T-helper 2 cell treated with Interferon-gamma antibody and Interleukin-4, amounts not matched to agents 100 ng/mL and 5 ng/mL, for 36 hours (primary cell): Measurements from ENCODE around the gene TSHZ2. TPM values are rescaled to one million over a fixed set of nuclear protein-coding genes. Genes with fewer than 3 reads are reported as not detected.

Experiments used
- intact Hi-C: fragments of 100-400 bp; cut with micrococcal nuclease; formaldehyde crosslinking; loops from one replicate; pipeline ENCODE4 v1.15.1; 2023
- total RNA-seq: library from RNA; stranded (reverse); gene quantifications from 2 replicates; pipeline ENCODE4 v1.2.3, GENCODE V29; 2022

The TSHZ2 gene
- total RNA-seq, 1 donor from 2014 or later: 2.5 TPM

- intact Hi-C loops: no loop called here
Observed at GRCh38 chr20:53226826-53227225, 254.7 kb downstream of the TSHZ2 start.

- intact Hi-C loops: no loop called here
Observed at GRCh38 chr20:53227523-53227922, 255.4 kb downstream of the TSHZ2 start.

- intact Hi-C loops: no loop called here
Observed at GRCh38 chr20:53231061-53231460, 258.9 kb downstream of the TSHZ2 start.

- intact Hi-C loops: no loop called here
Observed at GRCh38 chr20:53237461-53237860, 265.3 kb downstream of the TSHZ2 start.

GRCh38 chr20:53238121-53238660, 266.0 kb downstream of the TSHZ2 start:
- intact Hi-C loops: no loop called here

GRCh38 chr20:53243152-53243551, 271.0 kb downstream of the TSHZ2 start:
- intact Hi-C loops: no loop called here

- intact Hi-C loops: no loop called here
Observed at GRCh38 chr20:53244711-53245110, 272.6 kb downstream of the TSHZ2 start.

- intact Hi-C loops: no loop called here
Observed at GRCh38 chr20:53245574-53245973, 273.4 kb downstream of the TSHZ2 start.

GRCh38 chr20:53247468-53248103, 275.4 kb downstream of the TSHZ2 start:
- intact Hi-C loops: no loop called here

GRCh38 chr20:53250456-53250855, 278.3 kb downstream of the TSHZ2 start:
- intact Hi-C loops: no loop called here

- intact Hi-C loops: no loop called here
Observed at GRCh38 chr20:53252002-53252401, 279.8 kb downstream of the TSHZ2 start.

GRCh38 chr20:53253668-53254067, 281.5 kb downstream of the TSHZ2 start:
- intact Hi-C loops: no loop called here

GRCh38 chr20:53255102-53255710, 283.0 kb downstream of the TSHZ2 start:
- intact Hi-C loops: no loop called here

GRCh38 chr20:53258741-53259140, 286.6 kb downstream of the TSHZ2 start:
- intact Hi-C loops: no loop called here

GRCh38 chr20:53260168-53260567, 288.0 kb downstream of the TSHZ2 start:
- intact Hi-C loops: no loop called here

- intact Hi-C loops: no loop called here
Observed at GRCh38 chr20:53260591-53260990, 288.4 kb downstream of the TSHZ2 start.

GRCh38 chr20:53262365-53262764, 290.2 kb downstream of the TSHZ2 start:
- intact Hi-C loops: no loop called here

- intact Hi-C loops: no loop called here
Observed at GRCh38 chr20:53263554-53264438, 291.6 kb downstream of the TSHZ2 start.

- intact Hi-C loops: no loop called here
Observed at GRCh38 chr20:53264604-53265003, 292.4 kb downstream of the TSHZ2 start.

- intact Hi-C loops: no loop called here
Observed at GRCh38 chr20:53265304-53265875, 293.2 kb downstream of the TSHZ2 start.

GRCh38 chr20:53269380-53269779, 297.2 kb downstream of the TSHZ2 start:
- intact Hi-C loops: no loop called here
